Measurements from ENCODE around the gene FAM117A.
A peak's percentile ranks its signal among the peaks of the same experiment; 100 is the strongest.

The FAM117A gene

DNA sequence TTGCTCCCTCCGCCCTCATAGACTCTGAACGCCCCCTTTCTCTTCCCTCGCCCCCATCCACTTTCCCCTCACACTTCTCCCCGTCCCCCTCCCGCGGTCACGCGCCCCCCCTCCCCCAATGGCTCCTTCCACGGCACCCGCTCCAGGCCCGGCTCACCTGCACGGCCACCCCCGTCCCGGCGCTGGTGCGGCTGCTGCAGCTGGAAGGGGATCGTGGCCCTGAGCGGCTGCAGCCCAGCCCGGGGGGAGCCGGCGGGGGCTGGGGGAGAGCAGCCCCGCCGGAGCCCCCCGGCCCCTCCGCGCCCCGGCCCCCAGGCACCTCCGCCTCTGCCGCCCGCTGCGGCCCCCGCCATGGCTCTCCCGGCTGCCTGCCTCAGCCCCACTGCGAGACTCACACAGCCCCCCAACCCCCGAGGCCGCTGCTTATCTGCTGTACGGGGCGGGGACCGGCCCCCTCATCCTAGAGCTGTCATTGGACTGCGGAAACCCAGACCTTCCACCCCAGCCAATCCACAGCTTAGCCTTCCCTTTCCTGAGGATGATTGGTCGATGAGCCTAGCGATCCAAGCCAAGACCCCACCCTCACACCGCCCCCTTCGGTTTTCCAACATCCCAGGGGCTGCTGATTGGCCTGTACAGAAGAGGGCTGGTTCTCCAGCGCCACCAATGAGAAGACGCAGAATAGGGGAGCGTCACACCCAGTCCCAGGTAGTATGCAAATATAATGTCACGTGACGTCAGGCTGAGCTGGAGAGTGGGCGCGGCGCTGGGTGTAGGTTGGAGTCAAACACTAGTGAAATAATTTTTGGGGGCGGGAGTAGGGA is at the start of gene FAM117A:
FAM117A (minus strand) TSS at position 397 of the 824 bp plus-strand sequence; CDS start at position 353, 44 bp downstream.
- DNase-seq, result peak; percentile 97

- no peak for DNase-seq
Observed at GRCh38 chr17:49809056-49809455, 45.1 kb upstream of the FAM117A start.

DNA sequence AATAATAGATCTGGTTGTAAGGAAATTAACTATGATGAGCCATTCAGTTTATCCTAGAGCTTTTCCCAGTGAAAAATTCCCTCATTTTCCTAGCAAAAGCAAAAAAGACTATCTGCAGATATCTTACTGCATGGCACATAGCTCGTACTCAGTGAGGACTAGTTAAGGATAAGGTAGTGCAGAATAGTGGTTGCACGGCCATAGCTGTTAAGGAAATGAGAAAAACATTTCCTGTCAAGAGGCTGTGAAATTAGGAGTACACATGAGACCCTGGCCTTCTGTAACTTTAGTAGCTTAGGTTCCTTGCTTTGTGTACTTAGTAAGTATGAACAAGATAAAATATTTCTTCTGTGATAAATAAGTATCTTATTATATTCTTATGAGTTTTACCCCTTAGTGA is 34.8 kb upstream of the FAM117A start:
- DNase-seq, result no peak

DNA sequence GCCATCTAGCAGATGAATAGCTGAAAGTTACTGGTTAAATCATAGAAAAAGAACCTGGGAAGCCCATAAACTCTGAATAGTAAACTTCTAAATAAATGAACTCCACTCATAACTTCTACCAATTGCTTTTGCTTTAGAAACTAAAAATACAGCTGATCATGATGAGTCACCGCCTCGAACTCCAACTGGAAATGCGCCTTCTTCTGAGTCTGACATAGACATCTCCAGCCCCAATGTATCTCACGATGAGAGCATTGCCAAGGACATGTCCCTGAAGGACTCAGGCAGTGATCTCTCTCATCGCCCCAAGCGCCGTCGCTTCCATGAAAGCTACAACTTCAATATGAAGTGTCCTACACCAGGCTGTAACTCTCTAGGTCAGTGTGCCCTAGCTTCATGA is 34.3 kb upstream of the FAM117A start:
- DNase-seq, result no peak

DNA sequence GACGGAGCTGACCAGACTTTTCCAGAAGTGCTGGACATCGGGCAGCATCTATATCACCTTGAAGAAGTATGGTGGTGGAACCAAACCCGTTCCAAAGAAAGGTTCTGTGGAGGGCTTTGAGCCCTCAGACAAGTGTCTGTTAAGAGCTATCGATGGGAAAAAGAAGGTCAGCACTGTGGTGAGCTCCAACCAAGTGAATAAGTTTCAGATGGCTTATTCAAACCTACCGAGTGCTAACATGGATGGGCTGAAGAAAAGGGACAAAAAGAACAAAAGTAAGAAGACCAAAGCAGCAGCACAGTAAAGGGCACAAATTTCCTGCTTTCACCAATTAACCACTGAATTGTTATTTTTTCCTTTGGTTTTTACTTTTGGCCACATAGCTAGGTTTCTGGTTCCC is 31.4 kb upstream of the FAM117A start:
- no peak for DNase-seq

DNA sequence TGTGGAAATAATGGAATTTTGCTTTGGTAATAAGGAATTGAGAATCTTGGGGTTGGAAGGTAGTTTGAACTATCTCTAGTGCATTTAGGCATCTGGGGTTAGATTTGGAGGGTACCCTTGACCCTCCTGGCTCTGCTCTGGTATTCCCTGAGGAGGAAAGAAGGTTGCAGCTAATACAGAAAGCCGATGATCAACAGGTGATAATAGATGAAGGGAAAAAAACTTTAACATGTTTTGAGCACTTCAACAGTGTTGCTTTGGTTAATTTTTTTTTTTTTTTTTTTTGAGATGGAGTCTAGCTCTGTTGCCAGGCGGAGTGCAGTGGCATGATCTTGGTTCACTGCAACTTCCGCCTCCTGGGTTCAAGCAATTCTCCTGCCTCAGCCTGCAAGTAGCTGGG is 29.4 kb upstream of the FAM117A start:
- no peak for DNase-seq

GRCh38 chr17:49789243-49789578 is 25.3 kb upstream of the FAM117A start:
- no peak for DNase-seq

- peak; percentile 99 for DNase-seq
Observed at GRCh38 chr17:49788478-49789242, 24.7 kb upstream of the FAM117A start, which contains the start of gene KAT7. Gene KAT7, plus strand, starts transcription at chr17:49788681. Its CDS starts 154 bp downstream, at chr17:49788835.

GRCh38 chr17:49787884-49788477 is 24.1 kb upstream of the FAM117A start:
- DNase-seq, result peak; percentile 8

GRCh38 chr17:49784636-49785035 is 20.7 kb upstream of the FAM117A start:
- DNase-seq, result no peak

DNA sequence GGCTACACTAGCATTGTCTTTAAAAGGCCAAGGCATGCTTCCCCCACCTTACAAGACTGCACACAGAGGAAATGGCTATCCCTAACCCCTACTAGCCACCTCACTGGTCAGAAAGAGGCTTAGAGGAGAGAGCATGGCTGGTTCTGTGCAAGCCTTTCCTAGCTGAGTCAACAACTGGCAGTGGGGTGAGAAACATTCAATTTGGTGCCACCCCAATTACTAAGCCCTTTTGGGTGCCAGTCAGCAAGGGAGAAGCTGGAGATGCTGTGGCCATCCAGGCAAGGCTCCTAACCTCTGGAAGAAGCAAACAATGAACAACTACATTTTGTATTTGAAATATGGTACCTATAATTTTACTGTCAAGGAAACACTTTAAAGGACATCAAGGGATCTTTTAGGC is 19.9 kb upstream of the FAM117A start:
- DNase-seq, result no peak

DNA sequence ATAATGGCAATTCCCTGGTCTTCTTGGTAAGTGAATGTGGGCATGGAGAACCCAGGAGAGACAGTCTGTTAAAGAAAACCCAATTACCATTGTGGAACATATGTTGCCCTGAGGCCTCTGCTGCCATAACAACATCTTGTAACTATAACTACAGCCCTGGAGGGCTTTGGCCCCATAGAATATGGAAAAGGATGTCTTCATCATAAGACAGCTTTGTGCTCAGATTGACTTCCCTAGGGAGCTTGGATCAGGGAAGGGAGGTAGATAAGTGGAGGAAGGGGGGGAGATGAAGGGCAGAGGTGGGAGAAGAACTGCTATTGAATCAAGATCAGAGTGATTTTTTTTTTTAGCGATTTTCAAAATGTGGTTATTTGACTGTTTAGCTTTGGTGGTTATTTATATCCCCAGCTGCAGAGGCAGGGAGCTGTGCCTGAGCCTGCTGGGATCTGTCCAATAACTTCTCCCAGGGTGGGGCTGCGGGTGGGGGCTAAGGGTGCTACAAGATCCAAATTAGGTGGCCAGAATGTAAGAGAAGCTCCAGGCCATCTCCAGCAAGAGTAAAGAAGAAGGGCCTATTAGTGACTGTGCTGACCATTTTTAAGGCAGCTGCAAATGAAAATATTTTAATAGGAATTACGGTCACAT is 19.3 kb upstream of the FAM117A start:
- DNase-seq, result no peak

DNA sequence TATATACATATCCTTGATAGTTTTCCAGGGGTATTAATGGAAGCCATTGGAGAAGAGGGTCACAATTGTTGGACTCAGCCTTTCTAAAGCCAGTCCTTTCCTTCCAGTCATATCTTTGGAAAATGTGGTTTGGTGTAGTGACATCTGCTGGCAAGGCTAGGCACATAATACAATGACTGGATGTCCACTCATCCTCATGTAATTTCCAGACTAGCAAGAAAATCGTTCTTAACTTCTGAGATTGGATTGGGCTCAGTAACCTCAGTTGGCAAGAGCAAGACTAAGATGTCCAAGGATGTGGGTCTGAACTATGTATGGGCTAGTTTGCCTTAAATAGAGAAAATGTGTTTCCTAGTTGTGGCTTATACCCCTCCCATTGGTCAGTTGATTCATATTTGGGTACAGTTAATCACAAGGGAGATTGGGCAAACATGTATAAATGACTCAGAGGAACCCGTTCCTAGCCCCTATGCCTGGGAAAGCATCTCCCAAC is 15.9 kb upstream of the FAM117A start:
- peak; percentile 23 for DNase-seq

GRCh38 chr17:49779156-49779738 is 15.3 kb upstream of the FAM117A start:
- no peak for DNase-seq

DNA sequence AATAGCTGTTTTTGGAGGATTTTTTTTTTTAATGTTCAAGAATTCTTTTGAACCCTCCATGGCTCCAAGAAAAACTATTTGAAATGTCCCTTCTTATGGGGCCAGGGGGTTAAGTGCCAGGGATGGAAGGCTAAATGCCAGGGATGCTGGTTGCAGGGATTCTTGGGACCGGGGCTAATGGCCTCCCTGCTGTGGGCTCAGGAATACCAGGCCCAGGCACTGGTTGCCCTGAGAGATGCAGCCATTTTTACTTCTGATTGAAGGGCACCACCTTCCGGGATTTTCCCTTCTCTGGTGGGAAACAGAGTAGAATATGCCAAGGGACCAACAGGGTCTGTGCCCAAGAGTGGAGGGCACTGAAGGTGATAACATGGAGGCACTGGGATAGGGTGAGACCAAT is 13.6 kb upstream of the FAM117A start:
- DNase-seq, result no peak

GRCh38 chr17:49776551-49777300 is 12.8 kb upstream of the FAM117A start:
- DNase-seq, result no peak

GRCh38 chr17:49775546-49776260 is 11.8 kb upstream of the FAM117A start:
- DNase-seq, result no peak

- DNase-seq, result no peak
Observed at GRCh38 chr17:49766918-49767530, 3.1 kb upstream of the FAM117A start.

DNA sequence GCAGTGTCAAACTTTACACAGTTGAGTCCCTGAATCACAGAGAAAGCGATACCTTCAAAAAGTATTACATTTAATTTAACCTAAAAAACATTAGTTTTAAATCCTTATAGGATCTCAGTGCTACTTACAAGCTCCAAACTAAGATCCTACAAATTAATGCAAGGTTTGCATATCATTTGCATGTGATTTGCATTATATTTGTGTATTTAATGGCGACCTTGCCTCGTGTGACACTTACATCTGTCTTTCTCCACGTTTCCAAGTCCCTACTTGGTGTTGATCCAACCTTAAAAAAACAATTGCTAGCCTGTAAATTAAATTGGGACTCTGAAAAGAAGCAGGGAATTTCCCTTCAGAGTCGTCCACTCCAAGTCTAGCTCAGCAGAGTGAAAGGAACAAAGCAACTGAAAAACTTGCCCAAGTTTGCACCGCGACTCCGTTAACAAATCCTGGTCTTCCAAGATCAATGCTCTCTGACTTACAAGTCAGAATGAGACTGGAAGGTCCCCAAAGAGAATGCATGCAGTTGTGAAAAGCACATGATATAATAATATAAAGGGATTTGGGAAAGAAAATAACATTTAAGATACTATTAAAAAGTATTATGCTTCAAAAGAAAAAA is 739 bp upstream of the FAM117A start:
- DNase-seq, result no peak
